A172 (cell line): ENCODE measurements around the gene MAMSTR. TPM values are rescaled to one million over a fixed set of nuclear protein-coding genes. Genes with fewer than 3 reads are reported as not detected.
"Not testable (repeated sequence)": the region's sequence is repeated elsewhere in the genome, so short reads cannot be mapped to it uniquely, and the experiment has no call there.

Experiments used
- DNase-seq: peaks from one replicate; pipeline ENCODE4 v3.0.0-alpha.2; 2015; ENCODE audit warnings: low spot score
- total RNA-seq: library from RNA; depleted of rRNA; stranded (reverse); fragments of >200 nt; shearing (Covaris generic); gene quantifications from 2 replicates; pipeline ENCODE4 v1.2.3, GENCODE V29; 2014

MAMSTR gene
- total RNA-seq, 1 experiment from 2014 or later: 1.1 TPM

GRCh38 chr19:48718711-48719231 lies 754 bp downstream of the MAMSTR start:
- no peak for DNase-seq

- not testable (repeated sequence) for DNase-seq
These were observed 1.4 kb downstream of the MAMSTR start for GRCh38 chr19:48718106-48718505.

- DNase-seq: peak; percentile 27
These were observed 2.8 kb downstream of the MAMSTR start for GRCh38 chr19:48716562-48717291.

- no peak for DNase-seq
These were observed 3.8 kb downstream of the MAMSTR start for GRCh38 chr19:48715681-48716171.

GRCh38 chr19:48714759-48715675 lies 4.5 kb downstream of the MAMSTR start:
- DNase-seq: no peak

GRCh38 chr19:48713864-48714755 lies 5.4 kb downstream of the MAMSTR start:
- DNase-seq: peak; percentile 94

GRCh38 chr19:48713041-48713863 lies 6.3 kb downstream of the MAMSTR start:
- no peak for DNase-seq

- DNase-seq: no peak
These were observed 8.3 kb downstream of the MAMSTR start for GRCh38 chr19:48711106-48711662.

- no peak for DNase-seq
These were observed 11.1 kb downstream of the MAMSTR start for GRCh38 chr19:48708471-48708870.

GRCh38 chr19:48705431-48705830 lies 14.1 kb downstream of the MAMSTR start:
- DNase-seq: no peak

- DNase-seq: no peak
These were observed 16.2 kb downstream of the MAMSTR start for GRCh38 chr19:48703316-48703715.

- DNase-seq: no peak
These were observed 16.8 kb downstream of the MAMSTR start for GRCh38 chr19:48702701-48703100.

GRCh38 chr19:48698046-48698445 lies 21.5 kb downstream of the MAMSTR start:
- DNase-seq: peak; percentile 82

GRCh38 chr19:48696353-48697010 lies 23.0 kb downstream of the MAMSTR start:
- DNase-seq: no peak

- DNase-seq: no peak
These were observed 23.7 kb downstream of the MAMSTR start, which contains the start of gene FUT2 for GRCh38 chr19:48695743-48696352. FUT2 (plus strand) TSS chr19:48695971; CDS start chr19:48702957, 6,986 bp downstream.

- DNase-seq: not testable (repeated sequence)
These were observed 25.9 kb downstream of the MAMSTR start for GRCh38 chr19:48693629-48694028.

- no peak for DNase-seq
These were observed 30.1 kb downstream of the MAMSTR start for GRCh38 chr19:48689449-48689848.

- DNase-seq: no peak
These were observed 31.7 kb downstream of the MAMSTR start for GRCh38 chr19:48687776-48688175.

- DNase-seq: not testable (repeated sequence)
These were observed 32.9 kb downstream of the MAMSTR start for GRCh38 chr19:48686637-48687036.
